Measurements from ENCODE around the gene XPR1. TPM values are rescaled to one million over a fixed set of nuclear protein-coding genes. Genes with fewer than 3 reads are reported as not detected.

The XPR1 gene
- total RNA-seq, 1 experiment from 2014 or later, result 30.7 TPM

GRCh38 chr1:180926164-180926981 is 294.6 kb downstream of the XPR1 start:
- Histone ChIP-seq H3K9me3 (ENCODE audit: low read depth, low read length, poor library complexity, severe bottlenecking) (no peaks in the 10 kb centered on the region), H3K27ac (ENCODE audit: low read depth, low read length, poor library complexity, severe bottlenecking) (peak overlapping the region; percentile 67), H3K4me3 (ENCODE audit: low read depth, low read length, poor library complexity, severe bottlenecking) (peak overlapping the region; percentile 2), H3K27me3 (replicated peaks; ENCODE audit: insufficient read depth, low read depth, low read length, poor library complexity) (no peaks in the 10 kb centered on the region), H3K4me1 (ENCODE audit: insufficient read depth, low read length, poor library complexity, severe bottlenecking) (peaks cover 56% of the 10 kb centered on the region), H3K36me3 (ENCODE audit: insufficient read depth, low read length, poor library complexity, severe bottlenecking) (no peaks in the 10 kb centered on the region)
- BruUV-seq (replicated peaks), result no TSS peak
- intact Hi-C loops (cut with micrococcal nuclease; ENCODE audit: unreplicated experiment), result no loop called here
- TF ChIP-seq EZH2 (IDR thresholded peaks at IDR 0.05; ENCODE audit: borderline replicate concordance, low read depth, low read length, poor library complexity, severe bottlenecking) (no peak), CTCF (conservative IDR thresholded peaks at IDR 0.05; ENCODE audit: low read depth, low read length) (no peak)
- ChIA-PET CTCF (interaction anchor here (0.6 kb wide), 1 partner anchor 25 kb away, joined by 3 read pairs; no protein-coding TSS in a partner anchor), POLR2A (ENCODE audit: low non-redundant PET) (no interaction called here)
- DNase-seq (ENCODE audit: low spot score), result peak; percentile 89

GRCh38 chr1:180927348-180927747 is 295.5 kb downstream of the XPR1 start:
- intact Hi-C loops (cut with micrococcal nuclease; ENCODE audit: unreplicated experiment), result no loop called here
- H3K27ac ChIP-seq (ENCODE audit: low read depth, low read length, poor library complexity, severe bottlenecking), result peak overlapping the region; percentile 67

GRCh38 chr1:180927841-180928240 is 296.0 kb downstream of the XPR1 start:
- POLR2A ChIA-PET (ENCODE audit: low non-redundant PET), result interaction anchor here (0.6 kb wide), 1 partner anchor 28 kb away, joined by 4 read pairs; no protein-coding TSS in a partner anchor
- DNase-seq (ENCODE audit: low spot score), result no peak
- peaks cover 50% of the 10 kb centered on the region for H3K4me1 ChIP-seq (ENCODE audit: insufficient read depth, low read length, poor library complexity, severe bottlenecking)
- CTCF ChIA-PET, result interaction anchor here (1.2 kb wide), 1 partner anchor 13 kb away, joined by 3 read pairs; no protein-coding TSS in a partner anchor
- no peak for TF ChIP-seq CTCF (conservative IDR thresholded peaks at IDR 0.05; ENCODE audit: low read depth, low read length)
- TF ChIP-seq EZH2 (IDR thresholded peaks at IDR 0.05; ENCODE audit: borderline replicate concordance, low read depth, low read length, poor library complexity, severe bottlenecking), result no peak
- peak overlapping the region; percentile 56 for H3K27ac ChIP-seq (ENCODE audit: low read depth, low read length, poor library complexity, severe bottlenecking)
- intact Hi-C loops (cut with micrococcal nuclease; ENCODE audit: unreplicated experiment), result no loop called here
- no peak overlapping the region for H3K4me3 ChIP-seq (ENCODE audit: low read depth, low read length, poor library complexity, severe bottlenecking)
- no peaks in the 10 kb centered on the region for H3K36me3 ChIP-seq (ENCODE audit: insufficient read depth, low read length, poor library complexity, severe bottlenecking)
- H3K9me3 ChIP-seq (ENCODE audit: low read depth, low read length, poor library complexity, severe bottlenecking), result no peaks in the 10 kb centered on the region
- no TSS peak for BruUV-seq (replicated peaks)
- H3K27me3 ChIP-seq (replicated peaks; ENCODE audit: insufficient read depth, low read depth, low read length, poor library complexity), result no peaks in the 10 kb centered on the region

More at GRCh38 chr1:180927348-180927747, 295.5 kb downstream of the XPR1 start:
- Histone ChIP-seq H3K9me3 (ENCODE audit: low read depth, low read length, poor library complexity, severe bottlenecking) (no peaks in the 10 kb centered on the region), H3K4me3 (ENCODE audit: low read depth, low read length, poor library complexity, severe bottlenecking) (no peak overlapping the region), H3K4me1 (ENCODE audit: insufficient read depth, low read length, poor library complexity, severe bottlenecking) (peaks cover 55% of the 10 kb centered on the region), H3K36me3 (ENCODE audit: insufficient read depth, low read length, poor library complexity, severe bottlenecking) (no peaks in the 10 kb centered on the region), H3K27me3 (replicated peaks; ENCODE audit: insufficient read depth, low read depth, low read length, poor library complexity) (no peaks in the 10 kb centered on the region)
- BruUV-seq (replicated peaks), result no TSS peak
- POLR2A ChIA-PET (ENCODE audit: low non-redundant PET), result no interaction called here
- TF ChIP-seq EZH2 (IDR thresholded peaks at IDR 0.05; ENCODE audit: borderline replicate concordance, low read depth, low read length, poor library complexity, severe bottlenecking) (no peak), CTCF (conservative IDR thresholded peaks at IDR 0.05; ENCODE audit: low read depth, low read length) (no peak)
- DNase-seq (ENCODE audit: low spot score), result no peak
- CTCF ChIA-PET, result interaction anchor here (1.2 kb wide), 1 partner anchor 12 kb away, joined by 3 read pairs; no protein-coding TSS in a partner anchor
